ENCODE data around the gene NEK1.

NEK1 gene

DNA sequence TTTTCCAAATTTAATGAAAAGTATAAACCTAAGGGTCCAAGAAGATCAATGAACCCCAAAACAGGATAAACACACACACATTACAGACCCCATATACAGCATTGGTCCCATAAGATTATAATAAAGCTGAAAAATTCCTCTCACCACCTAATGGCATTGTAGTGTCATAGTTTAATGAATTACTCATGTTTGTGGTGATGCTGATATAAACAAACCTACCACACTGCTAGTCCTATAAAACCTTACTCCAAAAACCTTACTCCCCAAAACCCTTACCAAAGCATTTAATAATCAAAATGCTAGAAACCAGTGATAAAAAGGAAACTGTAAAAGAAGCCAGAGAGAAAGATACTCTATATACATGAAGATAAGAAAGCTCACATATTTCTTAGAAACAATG lies 193.5 kb downstream of the NEK1 start:
- no peaks in the 10 kb centered on the region for H3K4me1 ChIP-seq (ENCODE audit: insufficient read depth, low read length, poor library complexity, severe bottlenecking)
- no peaks in the 10 kb centered on the region for H3K27me3 ChIP-seq (ENCODE audit: insufficient read depth, low read length, poor library complexity, severe bottlenecking)
- no peaks in the 10 kb centered on the region for H4K20me1 ChIP-seq (ENCODE audit: insufficient read depth, low read length, poor library complexity, severe bottlenecking)
- no peaks in the 10 kb centered on the region for H3K79me2 ChIP-seq (ENCODE audit: insufficient read depth, low read length)
- H3K9me2 ChIP-seq (replicated peaks; ENCODE audit: low read depth, low read length), result no peaks in the 10 kb centered on the region
- H2AFZ ChIP-seq (ENCODE audit: low read length), result no peak overlapping the region
- no peak overlapping the region for H3K4me2 ChIP-seq (ENCODE audit: low read depth, low read length, poor library complexity, severe bottlenecking)
- H3K36me3 ChIP-seq (ENCODE audit: insufficient read depth, low read length), result peaks cover 3% of the 10 kb centered on the region; the same call in 1 of the 2 replicates
- no peak overlapping the region for H3K4me3 ChIP-seq (ENCODE audit: low read length, poor library complexity, severe bottlenecking)
- H3K9me3 ChIP-seq (ENCODE audit: insufficient read depth, low read depth, low read length), result no peaks in the 10 kb centered on the region
- TF ChIP-seq EZH2phosphoT487 (IDR thresholded peaks at IDR 0.05; ENCODE audit: borderline replicate concordance), result no peak
- no peak overlapping the region for H3K9ac ChIP-seq (ENCODE audit: low read depth, low read length, poor library complexity, severe bottlenecking)
- no peaks in the 10 kb centered on the region for H3F3A ChIP-seq (ENCODE audit: low read depth)

DNA sequence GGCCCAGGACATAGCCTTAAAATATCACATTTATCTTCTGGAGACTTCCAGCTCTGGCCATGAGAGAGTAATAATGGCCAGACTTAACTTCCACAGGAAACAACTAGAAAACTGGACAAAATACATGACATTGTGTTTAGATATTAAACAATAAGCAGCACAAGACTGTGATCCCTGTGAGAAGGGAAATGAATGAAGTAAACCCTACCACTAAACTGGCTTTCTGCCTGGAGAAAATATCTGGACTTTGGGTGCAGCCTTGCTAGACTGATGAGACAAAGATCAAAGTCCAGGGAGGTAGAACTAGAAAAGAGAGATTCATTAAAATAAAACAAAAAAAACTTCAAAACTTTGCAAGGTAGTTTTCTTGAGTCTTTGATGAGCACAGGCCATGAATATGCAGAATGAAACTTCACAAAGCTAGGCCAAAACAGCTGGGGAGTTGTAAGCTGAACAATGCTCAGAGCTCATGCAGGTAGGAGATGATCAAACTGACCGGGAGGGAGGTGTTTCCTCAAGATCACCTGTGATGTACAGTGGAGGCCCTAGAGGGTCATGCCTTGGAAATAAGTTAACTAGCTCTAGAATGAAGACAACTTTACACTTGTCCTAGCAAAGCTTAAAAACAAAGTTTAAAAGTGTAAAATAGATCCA lies 194.6 kb downstream of the NEK1 start:
- TF ChIP-seq, protein P1, sequence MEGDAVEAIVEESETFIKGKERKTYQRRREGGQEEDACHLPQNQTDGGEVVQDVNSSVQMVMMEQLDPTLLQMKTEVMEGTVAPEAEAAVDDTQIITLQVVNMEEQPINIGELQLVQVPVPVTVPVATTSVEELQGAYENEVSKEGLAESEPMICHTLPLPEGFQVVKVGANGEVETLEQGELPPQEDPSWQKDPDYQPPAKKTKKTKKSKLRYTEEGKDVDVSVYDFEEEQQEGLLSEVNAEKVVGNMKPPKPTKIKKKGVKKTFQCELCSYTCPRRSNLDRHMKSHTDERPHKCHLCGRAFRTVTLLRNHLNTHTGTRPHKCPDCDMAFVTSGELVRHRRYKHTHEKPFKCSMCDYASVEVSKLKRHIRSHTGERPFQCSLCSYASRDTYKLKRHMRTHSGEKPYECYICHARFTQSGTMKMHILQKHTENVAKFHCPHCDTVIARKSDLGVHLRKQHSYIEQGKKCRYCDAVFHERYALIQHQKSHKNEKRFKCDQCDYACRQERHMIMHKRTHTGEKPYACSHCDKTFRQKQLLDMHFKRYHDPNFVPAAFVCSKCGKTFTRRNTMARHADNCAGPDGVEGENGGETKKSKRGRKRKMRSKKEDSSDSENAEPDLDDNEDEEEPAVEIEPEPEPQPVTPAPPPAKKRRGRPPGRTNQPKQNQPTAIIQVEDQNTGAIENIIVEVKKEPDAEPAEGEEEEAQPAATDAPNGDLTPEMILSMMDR (conservative IDR thresholded peaks at IDR 0.05; ENCODE audit: low read length), result no peak
- no peak for TF ChIP-seq EZH2phosphoT487 (IDR thresholded peaks at IDR 0.05; ENCODE audit: borderline replicate concordance)
- Histone ChIP-seq H3K4me1 (ENCODE audit: insufficient read depth, low read length, poor library complexity, severe bottlenecking) (no peaks in the 10 kb centered on the region), H3K9me2 (replicated peaks; ENCODE audit: low read depth, low read length) (no peaks in the 10 kb centered on the region), H3K4me2 (ENCODE audit: low read depth, low read length, poor library complexity, severe bottlenecking) (no peak overlapping the region), H3K79me2 (ENCODE audit: insufficient read depth, low read length) (no peaks in the 10 kb centered on the region), H4K20me1 (ENCODE audit: insufficient read depth, low read length, poor library complexity, severe bottlenecking) (no peaks in the 10 kb centered on the region), H2AFZ (ENCODE audit: low read length) (no peak overlapping the region), H3K9ac (ENCODE audit: low read depth, low read length, poor library complexity, severe bottlenecking) (no peak overlapping the region), H3K9me3 (ENCODE audit: insufficient read depth, low read depth, low read length) (no peaks in the 10 kb centered on the region), H3F3A (ENCODE audit: low read depth) (no peaks in the 10 kb centered on the region), H3K27me3 (ENCODE audit: insufficient read depth, low read length, poor library complexity, severe bottlenecking) (no peaks in the 10 kb centered on the region), H3K36me3 (ENCODE audit: insufficient read depth, low read length) (0 out of 2 replicates have a peak, but pooled peaks cover 3% of the 10 kb centered on the region), H3K4me3 (ENCODE audit: low read length, poor library complexity, severe bottlenecking) (no peak overlapping the region)

DNA sequence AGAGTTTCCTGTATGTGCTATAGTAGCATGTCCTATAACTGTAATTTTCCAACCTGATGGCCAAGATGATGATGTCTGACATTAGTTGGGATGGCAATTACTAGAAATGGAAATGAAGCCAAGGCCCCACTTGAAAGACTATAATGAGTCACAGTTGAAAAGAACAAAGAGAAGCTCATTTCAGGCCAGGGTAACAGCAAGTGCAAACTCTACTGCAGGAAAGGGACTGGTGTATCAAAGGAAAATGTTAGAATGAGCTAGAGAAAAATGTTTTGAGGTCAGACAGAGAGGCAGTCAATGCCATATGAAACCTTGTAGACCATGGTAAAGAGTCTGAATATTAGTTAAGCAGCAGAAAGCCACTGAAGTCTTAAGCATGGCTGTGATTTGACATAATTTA lies 195.4 kb downstream of the NEK1 start:
- no peaks in the 10 kb centered on the region for H3K4me1 ChIP-seq (ENCODE audit: insufficient read depth, low read length, poor library complexity, severe bottlenecking)
- H4K20me1 ChIP-seq (ENCODE audit: insufficient read depth, low read length, poor library complexity, severe bottlenecking), result no peaks in the 10 kb centered on the region
- no peaks in the 10 kb centered on the region for H3K79me2 ChIP-seq (ENCODE audit: insufficient read depth, low read length)
- H2AFZ ChIP-seq (ENCODE audit: low read length), result no peak overlapping the region
- no peaks in the 10 kb centered on the region for H3K9me2 ChIP-seq (replicated peaks; ENCODE audit: low read depth, low read length)
- H3K4me2 ChIP-seq (ENCODE audit: low read depth, low read length, poor library complexity, severe bottlenecking), result no peak overlapping the region
- no peaks in the 10 kb centered on the region for H3F3A ChIP-seq (ENCODE audit: low read depth)
- H3K9me3 ChIP-seq (ENCODE audit: insufficient read depth, low read depth, low read length), result no peaks in the 10 kb centered on the region
- no peak overlapping the region for H3K9ac ChIP-seq (ENCODE audit: low read depth, low read length, poor library complexity, severe bottlenecking)
- H3K4me3 ChIP-seq (ENCODE audit: low read length, poor library complexity, severe bottlenecking), result no peak overlapping the region
- 0 out of 2 replicates have a peak, but pooled peaks cover 3% of the 10 kb centered on the region for H3K36me3 ChIP-seq (ENCODE audit: insufficient read depth, low read length)
- H3K27me3 ChIP-seq (ENCODE audit: insufficient read depth, low read length, poor library complexity, severe bottlenecking), result no peaks in the 10 kb centered on the region
- TF ChIP-seq, protein P1 (conservative IDR thresholded peaks at IDR 0.05; ENCODE audit: low read length), result no peak
- no peak for TF ChIP-seq EZH2phosphoT487 (IDR thresholded peaks at IDR 0.05; ENCODE audit: borderline replicate concordance)

DNA sequence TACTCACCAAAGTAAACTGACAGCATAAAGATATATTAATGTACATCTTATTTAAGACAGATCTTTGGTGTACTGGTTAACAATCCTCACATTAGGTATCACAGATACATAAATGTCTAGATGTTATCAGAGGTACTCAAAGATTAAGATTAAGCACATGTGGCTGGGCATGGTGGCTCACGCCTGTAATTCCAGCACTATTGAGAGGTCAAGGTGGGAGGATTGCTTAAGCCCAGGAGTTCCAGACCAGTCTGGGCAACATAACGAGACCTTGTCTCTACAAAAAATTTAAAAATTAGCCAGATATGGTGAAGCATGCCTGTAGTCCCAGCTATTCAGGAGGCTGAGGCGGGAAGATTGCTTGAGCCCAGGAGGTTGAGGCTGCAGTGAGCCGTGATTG lies 195.9 kb downstream of the NEK1 start:
- H3K9me3 ChIP-seq (ENCODE audit: insufficient read depth, low read depth, low read length), result no peaks in the 10 kb centered on the region
- H3K4me2 ChIP-seq (ENCODE audit: low read depth, low read length, poor library complexity, severe bottlenecking), result no peak overlapping the region
- H3K36me3 ChIP-seq (ENCODE audit: insufficient read depth, low read length), result 0 out of 2 replicates have a peak, but pooled peaks cover 3% of the 10 kb centered on the region
- no peak overlapping the region for H2AFZ ChIP-seq (ENCODE audit: low read length)
- no peak overlapping the region for H3K9ac ChIP-seq (ENCODE audit: low read depth, low read length, poor library complexity, severe bottlenecking)
- peaks cover 3% of the 10 kb centered on the region for H3K4me1 ChIP-seq (ENCODE audit: insufficient read depth, low read length, poor library complexity, severe bottlenecking)
- H3F3A ChIP-seq (ENCODE audit: low read depth), result no peaks in the 10 kb centered on the region
- H3K79me2 ChIP-seq (ENCODE audit: insufficient read depth, low read length), result no peaks in the 10 kb centered on the region
- H3K27me3 ChIP-seq (ENCODE audit: insufficient read depth, low read length, poor library complexity, severe bottlenecking), result no peaks in the 10 kb centered on the region
- H3K4me3 ChIP-seq (ENCODE audit: low read length, poor library complexity, severe bottlenecking), result no peak overlapping the region
- no peak for TF ChIP-seq EZH2phosphoT487 (IDR thresholded peaks at IDR 0.05; ENCODE audit: borderline replicate concordance)
- TF ChIP-seq, protein P1 (conservative IDR thresholded peaks at IDR 0.05; ENCODE audit: low read length), result no peak
- H4K20me1 ChIP-seq (ENCODE audit: insufficient read depth, low read length, poor library complexity, severe bottlenecking), result no peaks in the 10 kb centered on the region
- H3K9me2 ChIP-seq (replicated peaks; ENCODE audit: low read depth, low read length), result no peaks in the 10 kb centered on the region

All from Loucy (cell line).